ENCODE results near the gene PLCB1. TPM values are rescaled to one million over a fixed set of nuclear protein-coding genes. Genes with fewer than 3 reads are reported as not detected.
"Not testable (repeated sequence)": the region's sequence is repeated elsewhere in the genome, so short reads cannot be mapped to it uniquely, and the experiment has no call there.

PLCB1 gene
- polyA plus RNA-seq, 12 donors = 7.4 to 17.8 (median 10.6) TPM; not detected in 1

- DNase-seq = no peak
Observed at GRCh38 chr20:8364734-8365078, 232.6 kb downstream of the PLCB1 start.

- no peak for DNase-seq
Observed at GRCh38 chr20:8365634-8366033, 233.6 kb downstream of the PLCB1 start.

GRCh38 chr20:8366303-8366923, 234.3 kb downstream of the PLCB1 start:
- DNase-seq = no peak

DNA sequence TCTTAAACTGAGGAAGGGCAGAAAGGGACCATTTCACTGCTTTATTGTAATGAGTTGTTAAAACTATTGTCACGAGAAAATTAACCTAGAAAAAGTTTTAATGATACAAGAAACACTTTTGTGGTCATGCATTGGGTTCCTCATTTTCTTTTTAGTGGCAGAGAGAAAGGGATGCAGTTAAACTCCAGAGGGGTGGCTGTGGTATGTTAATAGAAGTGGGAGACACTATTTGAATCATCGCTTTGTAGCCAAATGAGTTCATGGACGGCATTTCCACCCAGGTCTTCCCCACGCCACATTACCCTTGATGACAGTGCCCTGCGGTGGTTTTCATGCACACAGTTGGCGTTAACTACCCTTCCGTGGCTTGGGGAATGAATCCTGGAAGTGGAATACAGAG, 235.6 kb downstream of the PLCB1 start:
- no peak for DNase-seq

- DNase-seq = no peak
Observed at GRCh38 chr20:8368670-8369069, 236.6 kb downstream of the PLCB1 start.

DNA sequence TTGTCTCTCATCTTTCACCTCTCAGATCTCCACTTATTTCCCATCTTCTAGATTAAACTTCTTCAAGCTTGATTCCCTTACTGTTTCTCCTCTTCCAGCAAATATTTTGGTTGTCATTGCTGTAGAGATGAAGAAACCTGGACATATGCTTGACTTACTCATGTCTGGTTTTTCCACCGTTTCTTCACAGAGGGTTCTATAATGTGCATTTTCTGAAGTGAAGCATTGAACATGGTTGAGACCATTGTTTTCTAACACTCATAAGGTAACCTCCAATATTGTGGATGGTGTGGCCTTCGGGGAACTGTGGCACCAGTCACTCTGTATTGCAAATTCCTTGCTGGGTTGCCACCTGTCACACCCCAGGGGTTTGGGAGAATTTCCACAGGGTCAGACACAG, 237.2 kb downstream of the PLCB1 start:
- DNase-seq = no peak

- DNase-seq = no peak
Observed at GRCh38 chr20:8370774-8371173, 238.7 kb downstream of the PLCB1 start.

GRCh38 chr20:8372824-8373380, 240.8 kb downstream of the PLCB1 start:
- DNase-seq = no peak

- DNase-seq = no peak
Observed at GRCh38 chr20:8373579-8373978, 241.5 kb downstream of the PLCB1 start.

DNA sequence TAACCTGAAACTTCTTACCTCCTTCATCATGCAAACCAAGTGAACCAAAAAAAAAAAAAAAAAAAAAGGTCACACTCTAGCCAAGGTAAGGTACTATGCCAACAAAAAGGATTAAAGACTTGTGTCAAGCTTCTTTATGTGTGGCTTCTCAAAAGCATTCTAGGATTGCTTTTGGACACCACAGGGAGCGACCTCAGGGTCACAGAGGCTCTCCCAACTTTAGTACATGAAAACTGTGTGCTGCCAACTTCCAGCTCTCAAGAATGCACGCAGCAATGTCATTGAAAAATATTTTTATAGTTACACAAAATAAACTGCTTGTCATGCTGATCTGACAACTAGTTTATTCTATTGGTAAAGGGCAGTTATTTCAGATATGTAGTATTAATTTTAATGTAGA, 243.8 kb downstream of the PLCB1 start:
- no peak for DNase-seq

DNA sequence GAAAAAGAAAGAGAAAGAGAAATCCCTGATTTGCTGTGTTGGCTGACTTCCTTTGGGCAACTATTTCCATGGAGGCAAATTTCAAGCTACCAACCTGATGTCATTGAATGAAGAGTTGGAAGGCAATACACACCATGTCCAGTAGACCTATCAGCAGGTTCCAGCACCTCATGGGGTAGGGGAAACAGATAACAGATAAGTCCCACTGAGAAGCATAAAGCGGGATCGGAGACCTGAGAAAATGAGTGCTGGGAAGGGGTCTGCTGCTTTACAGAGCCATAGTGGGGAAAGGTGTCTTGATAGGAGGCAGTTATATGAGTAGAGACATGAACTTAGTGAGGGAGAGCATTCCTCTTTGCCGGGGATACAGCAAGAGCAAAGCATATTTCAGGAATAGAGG, 244.9 kb downstream of the PLCB1 start:
- DNase-seq = no peak

- not testable (repeated sequence) for DNase-seq
Observed at GRCh38 chr20:8379125-8379524, 247.1 kb downstream of the PLCB1 start.

DNA sequence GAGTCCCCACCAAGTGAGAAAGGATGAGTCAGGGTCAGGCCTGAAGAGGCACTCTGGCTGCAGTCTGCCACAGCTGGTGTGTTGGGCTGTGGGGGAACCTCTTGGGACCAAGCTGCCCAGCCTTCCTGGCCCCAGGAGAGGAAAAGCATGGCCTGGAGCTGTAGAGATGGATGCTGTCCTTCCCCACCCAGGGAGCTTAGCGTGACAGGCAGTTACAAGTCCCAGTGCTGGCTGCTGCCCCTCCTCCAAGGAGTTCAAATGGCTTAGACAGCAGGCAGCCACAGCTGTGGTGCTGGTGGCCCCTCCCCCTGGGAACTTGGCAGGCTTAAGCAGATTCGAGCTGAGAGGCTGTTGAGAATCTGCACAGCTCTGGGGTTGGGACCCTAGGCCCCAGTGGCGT, 253.2 kb downstream of the PLCB1 start:
- no peak for DNase-seq

GRCh38 chr20:8386991-8387390, 254.9 kb downstream of the PLCB1 start:
- no peak for DNase-seq

- no peak for DNase-seq
Observed at GRCh38 chr20:8388141-8388540, 256.1 kb downstream of the PLCB1 start.

DNA sequence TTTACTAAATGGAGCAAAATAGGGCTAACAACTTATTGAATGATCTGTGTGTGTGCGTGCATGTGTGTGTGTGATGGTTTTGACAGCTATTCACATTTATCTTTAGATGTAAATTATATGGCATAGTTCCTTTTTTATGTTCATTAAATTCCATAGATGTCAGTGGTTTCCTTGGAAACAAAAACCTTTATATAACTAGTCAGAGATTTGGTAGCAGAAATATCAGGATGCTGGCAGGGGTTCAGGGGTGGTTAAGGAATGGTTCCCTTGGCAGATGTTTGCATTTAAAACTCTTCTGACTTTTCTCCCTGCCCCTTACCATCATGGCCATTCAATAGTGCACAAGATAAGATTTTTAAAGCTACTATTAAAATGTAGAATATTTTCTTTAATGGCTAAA, 256.6 kb downstream of the PLCB1 start:
- no peak for DNase-seq

GRCh38 chr20:8389381-8390036, 257.4 kb downstream of the PLCB1 start:
- peak; percentile 66 for DNase-seq

- DNase-seq = no peak
Observed at GRCh38 chr20:8390037-8390433, 258.0 kb downstream of the PLCB1 start.

DNA sequence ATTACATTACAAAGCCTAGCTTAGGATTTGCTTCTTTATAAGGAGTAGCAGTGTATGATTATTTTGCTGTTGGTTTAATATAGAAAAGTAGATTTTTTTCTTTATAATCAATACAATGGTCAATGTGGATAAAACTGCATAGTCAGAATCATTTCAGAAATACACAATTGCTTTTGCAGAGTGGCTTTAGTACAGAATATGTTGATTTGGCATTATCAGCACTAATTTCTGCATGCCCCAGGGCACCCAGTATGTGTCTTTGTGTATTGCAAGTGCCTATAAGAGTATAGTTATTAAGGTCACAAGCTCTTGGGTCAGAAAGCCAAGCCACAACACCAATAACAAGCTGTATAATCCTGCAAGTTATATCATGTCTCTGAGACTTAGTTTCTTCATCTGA, 258.4 kb downstream of the PLCB1 start:
- no peak for DNase-seq

- DNase-seq = no peak
Observed at GRCh38 chr20:8393381-8393780, 261.3 kb downstream of the PLCB1 start.

GRCh38 chr20:8394308-8394945, 262.4 kb downstream of the PLCB1 start:
- DNase-seq = no peak

GRCh38 chr20:8395956-8396355, 263.9 kb downstream of the PLCB1 start:
- DNase-seq = no peak

All from muscle of arm (tissue), 12 donors.